DMS153 (cell line): Measurements from ENCODE around the gene PLEKHM3.

Experiments
- DNase-seq: peaks from one replicate; lab custom pipeline; 2025; lab: John Stamatoyannopoulos, UW

Gene PLEKHM3

DNA sequence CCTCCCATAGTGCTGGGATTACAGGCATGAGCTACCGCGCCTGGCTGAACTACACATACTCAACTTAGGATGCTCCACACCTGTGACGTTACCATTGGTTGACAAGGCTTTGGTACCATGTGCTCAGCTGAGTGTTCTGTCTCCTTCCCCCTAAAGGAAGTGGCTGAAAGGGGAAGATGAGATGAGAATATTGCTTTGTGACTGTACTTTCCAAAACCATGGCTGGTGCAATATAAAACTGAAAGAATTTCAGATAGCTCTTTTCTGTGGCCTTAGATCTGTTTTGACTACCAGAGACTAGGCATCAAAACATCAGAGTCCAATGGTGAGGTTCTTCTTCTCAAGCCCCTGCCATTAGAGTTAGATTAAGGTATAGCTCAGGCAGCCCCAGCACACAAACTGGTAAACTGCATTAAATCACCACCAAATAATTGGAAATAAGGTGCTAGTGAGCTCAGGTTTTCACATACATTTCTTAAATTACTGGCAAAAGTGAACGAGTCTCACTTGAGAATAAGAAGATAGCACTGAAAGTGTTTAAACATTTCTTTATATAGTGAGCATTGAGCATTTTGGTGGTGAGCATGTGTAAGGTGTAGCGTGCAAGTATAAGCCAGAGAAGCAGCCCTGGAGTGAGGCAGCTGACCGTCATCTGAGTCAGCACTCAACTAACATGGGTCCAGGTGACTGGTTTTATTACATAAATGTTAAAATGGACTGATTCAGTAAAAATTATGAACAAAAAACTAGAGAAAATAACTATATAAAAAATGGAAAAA lies 142.1 kb downstream of the PLEKHM3 start:
- no peak for DNase-seq

DNA sequence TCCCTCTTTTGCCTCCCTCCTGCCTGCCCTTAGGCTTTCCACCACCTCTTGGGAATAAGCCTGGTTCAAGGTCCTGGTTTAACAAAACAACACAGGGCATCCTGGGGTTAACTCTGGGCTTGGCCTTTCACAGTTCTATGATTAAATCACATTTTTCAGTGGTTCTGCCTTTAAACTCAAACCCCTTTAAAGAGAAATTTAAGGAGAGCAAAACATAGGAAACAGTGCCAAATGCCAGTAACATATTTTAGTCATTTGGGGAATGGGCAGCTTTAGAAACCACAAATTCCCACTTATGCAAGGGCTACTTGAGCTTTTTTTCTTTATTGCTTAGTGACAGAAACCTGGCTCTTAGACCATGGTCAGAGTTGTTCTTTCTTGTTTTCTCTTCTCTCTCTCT lies 143.4 kb downstream of the PLEKHM3 start:
- DNase-seq, result no peak

DNA sequence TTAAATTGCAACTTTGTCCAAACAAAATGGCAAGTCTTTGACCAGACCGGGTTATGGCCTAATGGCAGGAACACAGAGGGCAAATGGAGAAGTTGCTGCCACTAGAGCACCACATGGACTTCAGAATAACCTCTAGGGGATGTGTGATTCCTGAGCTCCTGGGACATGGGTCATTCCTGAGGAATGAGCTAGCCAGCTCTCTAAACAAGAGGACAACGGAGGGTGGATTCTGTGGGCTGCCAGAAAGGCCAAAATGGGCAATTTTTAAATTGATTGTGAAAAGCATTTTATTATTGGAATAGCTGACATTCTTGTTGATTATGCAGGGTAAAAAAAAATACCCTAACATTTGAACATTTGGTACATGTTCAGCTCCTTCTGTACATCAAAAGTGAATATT lies 145.8 kb downstream of the PLEKHM3 start:
- DNase-seq, result no peak

DNA sequence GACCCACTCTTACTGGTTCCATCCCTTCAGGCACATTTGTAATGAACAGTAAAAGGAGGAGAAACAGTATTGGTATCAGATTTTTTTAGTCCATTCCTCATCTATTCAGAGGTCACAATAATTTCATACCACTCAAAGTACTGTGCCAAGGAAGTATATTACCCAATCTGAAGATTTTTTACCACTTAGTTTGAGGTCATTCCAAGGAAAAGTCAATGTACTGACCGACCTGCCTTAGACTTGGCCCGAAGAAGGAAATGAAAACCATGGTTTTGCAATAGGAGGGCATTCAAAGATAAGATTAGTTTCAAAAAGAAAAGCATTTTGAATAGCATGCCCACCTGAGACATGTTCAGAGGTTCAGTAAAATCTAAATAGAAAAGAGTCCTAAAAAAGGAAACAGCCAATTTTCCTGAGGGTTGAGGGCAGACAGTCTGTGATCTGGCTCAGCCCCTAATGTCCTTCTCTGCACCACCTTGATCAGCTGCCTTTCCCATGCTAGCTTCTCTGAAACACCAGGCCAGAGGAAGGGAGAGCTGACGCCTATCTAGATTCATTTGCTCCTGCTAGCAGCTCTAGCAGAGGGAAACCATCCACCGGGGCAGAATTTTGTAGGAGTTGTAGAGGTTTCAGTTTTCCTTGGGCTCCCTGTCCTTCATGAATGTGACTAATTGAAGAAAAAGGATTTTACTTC lies 148.3 kb downstream of the PLEKHM3 start:
- DNase-seq, result no peak

DNA sequence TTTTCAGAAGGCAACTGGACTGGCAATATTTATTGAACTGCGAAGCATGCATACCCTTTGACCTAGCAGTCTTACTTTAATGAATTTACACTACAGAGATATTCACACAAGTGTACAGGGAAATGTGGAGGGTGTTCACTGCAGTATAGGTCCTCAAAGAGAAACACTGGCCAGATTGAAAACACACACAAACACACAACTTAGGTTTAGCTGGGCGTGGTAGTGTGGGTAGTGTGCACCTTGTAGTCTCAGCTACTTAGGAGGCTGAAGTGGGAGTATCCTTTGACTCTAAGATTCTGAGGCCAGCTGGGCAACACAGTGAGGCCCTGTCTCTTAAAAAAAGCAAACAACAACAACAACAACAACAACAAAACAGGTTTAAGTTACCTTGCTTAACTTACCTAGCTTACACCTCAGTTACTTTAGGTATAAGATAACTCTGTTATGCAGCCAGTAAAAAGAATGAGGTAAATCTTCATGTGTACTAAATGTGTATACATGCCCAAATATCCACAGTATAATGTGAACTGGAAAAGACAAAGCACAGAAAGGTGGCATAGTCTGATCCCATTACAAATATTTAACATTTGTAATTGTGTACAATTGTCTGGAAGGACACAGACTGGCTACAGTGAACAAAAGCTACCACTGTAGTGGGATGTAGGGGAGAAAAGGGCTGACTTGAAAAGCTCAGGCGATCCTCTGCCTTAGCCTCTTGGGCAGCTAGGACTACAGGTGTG lies 149.7 kb downstream of the PLEKHM3 start:
- no peak for DNase-seq

DNA sequence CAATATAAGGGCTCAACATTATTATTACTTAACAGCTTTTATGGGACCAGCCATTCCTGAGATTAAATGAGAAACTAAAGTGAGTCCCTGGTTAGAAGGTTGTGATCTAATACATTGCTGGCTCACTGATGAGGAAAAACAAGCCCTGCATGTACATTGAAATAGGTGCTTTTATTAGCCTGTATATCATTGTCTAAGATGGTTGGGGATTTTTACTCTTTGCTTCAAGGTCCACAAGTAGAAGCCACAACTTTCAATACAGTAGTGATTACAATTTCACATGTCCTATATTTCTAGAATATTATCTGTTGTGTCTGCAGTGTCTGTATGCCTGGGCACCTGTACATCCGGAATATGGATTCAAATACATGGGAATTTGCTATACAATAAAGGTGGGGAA lies 151.5 kb downstream of the PLEKHM3 start:
- no peak for DNase-seq

DNA sequence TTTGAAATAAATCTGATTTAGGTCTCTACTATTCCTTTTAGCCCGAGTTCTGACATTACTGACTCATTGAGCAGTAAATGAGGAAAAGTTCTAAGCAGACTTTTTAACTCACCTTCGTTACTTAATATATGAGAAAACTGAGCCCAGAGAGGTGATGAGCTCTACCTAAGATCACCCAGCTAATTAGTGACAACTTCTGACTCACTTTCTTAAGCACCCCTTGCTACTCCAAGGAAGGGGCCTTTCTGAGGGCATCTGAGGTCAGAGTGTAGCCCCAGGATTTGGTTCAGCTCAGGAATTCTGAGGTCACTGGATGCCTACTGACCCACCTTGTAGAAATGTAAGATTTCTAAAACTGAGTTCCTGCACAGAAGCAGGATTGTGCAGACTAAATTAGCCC lies 153.4 kb downstream of the PLEKHM3 start:
- no peak for DNase-seq

DNA sequence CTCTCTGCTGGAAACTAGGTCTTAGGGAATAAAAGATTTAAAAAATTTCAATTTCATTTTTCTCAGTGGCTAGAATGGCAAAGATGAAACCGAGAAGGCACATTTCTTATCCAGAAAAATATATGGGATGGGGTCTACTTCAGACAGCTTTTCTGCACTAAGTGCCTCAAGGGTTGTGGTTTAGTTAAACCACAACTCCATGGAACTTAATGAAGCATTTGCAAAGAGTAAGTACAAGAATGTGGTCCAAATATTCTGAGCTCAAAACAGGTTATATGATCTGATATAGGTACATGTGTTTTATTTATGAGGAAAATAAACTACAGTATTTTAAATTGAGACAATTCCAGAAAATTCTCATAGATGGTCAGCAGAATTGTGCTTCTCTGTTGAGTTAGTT lies 153.8 kb downstream of the PLEKHM3 start:
- no peak for DNase-seq

DNA sequence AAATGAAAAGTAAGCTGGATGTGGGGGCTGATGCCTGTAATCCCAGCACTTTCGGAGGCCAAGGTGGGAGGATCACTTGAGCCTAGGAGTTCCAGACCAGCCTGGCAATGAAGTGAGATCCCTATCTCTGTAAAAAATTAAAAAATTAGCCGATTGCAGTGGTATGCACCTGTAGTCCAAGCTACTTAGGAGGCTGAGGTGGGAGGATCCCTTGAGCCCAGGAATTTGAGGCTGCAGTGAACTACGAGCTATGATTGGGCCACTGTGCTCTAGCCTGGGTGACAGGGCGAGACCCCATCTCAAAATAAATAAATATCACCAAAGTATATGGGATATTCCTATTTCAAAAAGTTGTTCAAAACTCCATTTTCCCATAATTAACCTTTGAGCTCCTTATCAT lies 154.5 kb downstream of the PLEKHM3 start:
- DNase-seq, result no peak

DNA sequence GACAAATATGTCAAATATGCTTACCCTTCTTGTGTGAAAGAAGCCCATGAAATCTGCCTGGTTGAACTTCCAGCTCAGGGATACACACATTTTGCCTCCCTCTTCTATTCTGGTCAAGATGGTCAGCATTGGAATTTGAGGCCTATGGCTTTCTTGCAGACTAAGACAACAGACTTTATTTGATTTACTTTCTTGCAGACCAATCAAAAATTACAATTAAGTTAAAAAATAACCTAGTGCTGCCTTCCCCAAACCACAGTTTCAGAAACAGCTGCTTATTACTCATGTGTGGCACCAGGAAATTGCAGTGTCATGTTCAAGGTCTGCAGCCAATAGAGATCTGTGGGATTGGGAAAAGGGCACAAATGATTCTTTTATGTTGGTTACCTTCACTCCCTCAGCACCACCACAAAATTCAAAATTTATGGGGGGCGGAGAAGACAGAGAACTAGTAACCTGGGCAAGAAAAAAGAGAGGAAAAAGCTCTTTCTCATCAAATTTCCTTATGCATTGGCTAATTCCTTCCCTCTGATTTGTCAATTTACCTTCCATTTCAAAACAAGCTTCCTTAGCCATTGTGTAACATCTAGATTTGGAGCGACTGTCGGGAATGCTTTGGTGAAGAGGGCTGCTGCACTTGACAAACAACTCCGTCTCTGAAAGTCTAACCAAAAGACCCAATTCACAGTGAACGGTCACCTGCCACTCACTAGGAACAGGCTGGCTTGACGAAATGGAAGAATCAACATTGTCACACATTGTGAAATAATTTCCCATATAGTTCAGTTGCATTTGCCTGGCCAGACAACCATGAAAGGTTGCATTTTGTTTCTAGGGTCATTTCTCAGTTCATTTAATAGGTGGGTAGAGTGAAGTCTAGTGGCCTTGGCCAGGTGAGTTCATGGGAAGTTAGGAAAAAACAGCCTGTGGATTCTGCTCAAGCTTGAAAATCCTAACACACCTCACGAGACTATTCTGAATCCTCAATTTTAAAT lies 155.2 kb downstream of the PLEKHM3 start:
- no peak for DNase-seq

DNA sequence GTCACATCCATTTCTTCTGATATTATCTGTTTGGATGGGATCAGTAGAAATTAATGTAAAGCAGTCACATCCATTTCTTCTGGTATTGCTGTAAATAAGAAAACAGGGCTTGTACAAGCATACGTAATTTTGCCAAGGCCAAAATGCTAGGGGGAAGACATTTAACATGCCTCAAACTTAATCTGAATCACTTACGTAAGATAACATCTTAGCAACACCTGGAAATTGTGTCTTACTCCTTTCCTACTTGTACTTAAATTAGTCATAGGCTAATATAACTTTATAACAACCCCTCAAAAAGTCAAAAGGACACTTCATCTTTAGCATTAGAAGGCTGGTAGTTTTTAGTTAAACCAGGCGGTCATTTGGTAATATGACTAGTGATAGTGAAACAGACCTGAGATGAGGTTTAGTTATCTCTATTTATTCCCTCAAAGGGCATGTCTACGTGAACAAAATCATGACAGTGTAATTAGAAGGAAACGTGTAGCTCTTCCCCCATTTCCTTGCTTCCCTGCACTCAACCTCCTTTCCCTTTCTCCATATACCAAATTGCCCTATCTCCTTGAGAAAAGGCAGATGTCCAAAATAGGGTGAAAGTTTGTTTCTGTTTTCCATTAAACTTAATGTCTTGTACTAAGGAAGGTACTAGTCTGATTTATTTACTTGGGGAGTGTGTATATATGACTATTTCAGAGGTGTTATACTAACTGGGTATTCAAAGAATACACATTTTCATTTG lies 156.3 kb downstream of the PLEKHM3 start:
- DNase-seq, result no peak

DNA sequence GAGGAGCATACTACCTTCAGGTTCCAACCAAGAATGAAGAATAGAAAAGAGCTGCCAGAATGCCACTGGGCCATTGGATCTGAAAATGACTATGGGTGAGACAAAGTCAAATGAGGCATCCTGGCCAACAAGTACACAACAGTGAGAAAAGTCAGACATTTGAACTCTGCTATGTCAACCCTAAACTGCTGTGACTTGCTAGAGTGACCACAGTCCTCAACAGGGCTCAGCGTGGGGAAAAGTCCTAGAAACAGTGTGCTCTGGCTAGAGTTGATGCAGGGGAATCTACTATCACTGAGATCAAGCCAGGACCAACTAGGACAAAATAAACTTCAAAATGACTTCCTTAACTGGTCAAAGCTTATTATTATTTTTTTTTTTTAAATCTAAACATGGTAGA lies 157.4 kb downstream of the PLEKHM3 start:
- no peak for DNase-seq

DNA sequence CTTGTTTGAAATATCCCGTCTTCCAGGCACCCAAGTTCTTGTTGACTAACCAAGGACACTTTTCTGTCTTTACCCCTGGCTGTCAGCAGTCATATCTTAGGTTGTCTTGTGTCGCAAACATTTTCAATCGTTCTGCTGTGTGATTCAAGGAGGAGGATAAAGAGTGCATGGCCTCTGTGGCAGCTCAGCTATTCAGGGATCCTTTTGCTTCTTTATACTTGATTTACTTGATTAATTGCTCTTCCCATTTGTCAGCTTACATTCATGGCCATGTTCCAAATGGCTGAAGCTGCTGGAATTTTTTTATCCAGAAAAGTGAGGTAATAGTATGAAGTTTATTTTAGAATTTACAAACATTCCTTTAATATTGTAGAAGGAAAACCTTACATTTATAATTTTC lies 158.3 kb downstream of the PLEKHM3 start:
- no peak for DNase-seq

DNA sequence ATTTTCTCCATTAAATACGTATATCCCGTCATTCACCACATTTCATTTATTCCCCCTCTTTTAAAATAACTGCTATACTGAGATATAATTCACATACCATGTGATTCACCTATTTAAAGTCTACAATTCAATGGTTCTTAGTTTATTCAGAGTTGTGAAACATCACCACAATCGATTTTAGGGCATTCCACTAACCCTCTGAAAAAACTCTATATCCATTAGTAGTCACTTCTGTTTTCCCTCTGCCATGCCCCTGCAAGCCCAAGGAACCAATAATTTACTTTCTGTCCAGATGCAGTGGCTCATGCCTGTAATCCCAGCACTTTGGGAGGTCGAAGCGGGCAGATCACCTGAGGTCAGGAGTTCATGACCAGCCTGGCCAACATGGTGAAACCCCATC lies 160.1 kb downstream of the PLEKHM3 start:
- no peak for DNase-seq

DNA sequence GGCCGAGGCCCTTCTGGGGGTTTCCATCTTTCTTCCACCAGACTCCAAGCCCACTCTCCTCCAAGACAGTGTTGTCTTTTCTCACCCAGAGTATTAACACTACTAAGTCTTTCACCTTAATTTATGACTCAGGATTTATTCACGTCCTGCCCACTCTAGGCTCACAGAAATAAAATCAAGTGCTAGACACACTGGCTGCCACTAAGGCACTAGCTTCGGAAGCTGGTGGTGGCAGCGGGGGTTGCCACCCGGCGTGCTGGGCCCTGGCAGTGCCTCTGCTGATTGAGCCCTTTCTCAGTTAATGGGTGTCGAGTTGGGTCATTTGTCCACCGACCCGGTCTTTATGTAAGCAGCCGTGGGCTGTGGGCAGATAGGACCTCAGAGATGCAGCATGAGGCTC lies 162.0 kb downstream of the PLEKHM3 start:
- no peak for DNase-seq

DNA sequence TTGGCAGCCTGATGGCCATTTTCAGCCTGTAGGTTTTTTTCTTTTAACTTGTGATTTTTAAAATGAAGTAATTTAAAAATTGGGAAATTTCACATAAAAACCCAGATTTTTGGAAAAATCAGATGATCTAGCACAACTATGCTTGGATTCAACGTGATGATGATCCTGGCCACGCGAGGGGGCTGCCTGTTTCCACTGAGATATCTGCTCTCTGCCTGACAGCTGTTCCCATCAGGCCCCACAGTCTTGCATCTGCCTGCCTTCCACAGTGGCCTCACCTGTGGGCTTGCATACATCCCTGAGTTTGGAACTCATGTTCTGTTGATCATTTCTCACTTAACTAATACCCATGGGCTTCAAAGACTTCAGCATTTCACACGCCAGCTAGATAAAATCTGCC lies 163.5 kb downstream of the PLEKHM3 start:
- no peak for DNase-seq

DNA sequence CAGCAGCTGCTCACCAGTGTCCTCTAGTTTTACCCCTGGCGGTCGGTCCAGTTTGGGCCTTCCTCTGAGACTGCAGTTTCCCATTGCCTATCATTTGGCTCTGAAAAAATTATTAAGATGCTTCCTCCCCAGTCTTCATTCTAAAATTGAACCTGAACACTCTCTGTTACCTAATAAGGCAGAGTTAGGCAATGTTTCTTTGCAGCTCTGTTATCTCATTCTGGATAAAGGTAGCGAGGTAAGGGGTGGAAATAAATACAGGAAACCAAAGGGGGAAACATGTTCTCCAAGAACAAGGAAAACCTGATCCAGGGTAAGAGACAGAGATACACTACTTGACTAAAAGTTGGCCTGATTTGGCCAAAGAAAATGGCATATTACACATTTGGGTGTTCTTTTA lies 164.6 kb downstream of the PLEKHM3 start:
- no peak for DNase-seq

DNA sequence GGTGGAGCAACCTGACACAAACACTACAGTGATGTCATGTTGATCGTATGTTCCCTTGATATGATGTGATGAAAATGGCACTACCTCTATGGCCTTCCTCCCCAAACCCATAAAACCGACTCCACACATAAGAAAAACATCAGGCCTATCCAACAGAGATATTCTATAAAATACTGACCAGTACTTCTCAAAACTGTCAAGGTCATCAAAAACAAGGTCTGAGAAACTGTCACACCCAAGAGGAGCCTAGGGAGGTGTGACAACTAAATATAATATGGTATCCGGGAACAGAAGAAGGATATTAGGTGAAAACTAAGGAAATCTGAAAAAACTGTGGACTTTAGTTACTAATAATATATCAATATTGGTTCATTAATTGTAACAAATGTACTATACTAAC lies 169.7 kb downstream of the PLEKHM3 start:
- no peak for DNase-seq

DNA sequence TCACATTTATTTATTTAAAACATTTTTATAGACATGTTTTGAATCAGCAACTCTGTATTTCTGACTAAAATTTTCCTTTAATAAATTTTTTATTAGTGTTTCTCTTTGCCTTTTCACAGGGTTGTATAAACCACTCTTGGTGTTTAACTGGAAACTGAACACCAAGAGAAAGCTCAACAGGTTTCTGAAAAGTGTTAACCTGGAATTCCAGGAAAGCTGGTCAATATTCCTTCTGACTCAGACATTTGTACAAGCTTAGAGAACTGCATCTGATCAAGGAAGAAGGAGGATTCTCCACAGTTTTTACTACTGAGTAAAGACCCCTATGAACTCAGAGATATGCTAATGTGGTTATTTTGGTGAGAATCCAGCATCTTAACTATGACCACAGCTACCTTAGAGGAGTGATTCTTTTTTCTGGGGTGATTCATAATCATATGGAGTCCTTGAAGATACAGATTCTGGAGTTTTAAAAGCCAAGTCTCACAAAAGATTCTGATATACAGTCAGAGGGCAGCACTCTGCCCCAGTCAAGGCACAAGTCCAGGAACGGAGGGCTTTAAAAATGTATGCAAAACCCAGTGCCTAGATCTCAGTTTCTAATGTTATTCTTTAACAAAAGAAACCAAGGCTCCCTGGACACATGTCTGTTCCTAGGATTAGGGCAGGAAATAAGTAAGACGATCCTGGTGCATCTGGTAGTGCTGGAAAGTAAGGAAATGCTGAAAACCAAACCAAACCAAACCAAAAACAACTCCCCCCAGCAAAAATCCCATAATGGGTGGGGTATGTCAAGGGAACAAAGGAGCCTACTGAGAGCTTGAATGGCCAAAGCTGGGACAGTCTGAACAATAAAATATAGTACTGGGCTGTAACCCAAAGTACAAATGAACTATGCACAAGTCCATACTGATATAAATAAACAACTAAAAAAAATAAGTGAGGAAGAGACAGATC lies 170.6 kb downstream of the PLEKHM3 start:
- DNase-seq, result no peak

DNA sequence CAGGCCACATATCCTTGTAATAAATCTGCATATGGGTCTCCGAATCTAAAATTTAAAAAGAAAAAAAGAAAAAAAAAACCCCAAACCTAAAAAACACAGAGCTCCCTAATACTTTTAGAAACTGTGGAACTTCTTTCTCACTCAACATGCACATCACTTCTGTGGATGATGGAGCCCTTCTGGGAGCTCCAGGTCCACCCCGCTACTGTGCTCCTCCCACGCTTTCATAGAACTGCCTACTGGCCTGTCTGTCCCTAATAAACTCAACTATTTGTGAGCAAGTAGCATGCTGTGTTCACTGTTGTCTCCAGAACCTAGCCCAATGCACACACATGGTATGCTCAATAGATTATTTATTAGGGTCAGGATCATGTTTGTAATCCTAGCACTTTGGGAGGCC lies 172.5 kb downstream of the PLEKHM3 start:
- DNase-seq, result no peak
